AG09319 (cell line): Measurements from ENCODE around the gene DST.
"Not testable (repeated sequence)": the region's sequence is repeated elsewhere in the genome, so short reads cannot be mapped to it uniquely, and the experiment has no call there.

Experiments
- DNase-seq: peaks from one replicate; pipeline ENCODE4 v3.0.0-alpha.2; 2010; ENCODE audit warnings: low read depth; ENCODE audit errors: extremely low read depth
- CTCF ChIP-seq: IDR thresholded peaks from 2 replicates; pipeline ENCODE4 v1.5.1; 2011; ENCODE audit warnings: low read depth, mild to moderate bottlenecking, inconsistent platforms, low read length, moderate library complexity

Gene DST

GRCh38 chr6:56663344-56663743 is 20.7 kb upstream of the DST start:
- no peak for DNase-seq
- TF ChIP-seq CTCF, result no peak

- not testable (repeated sequence) for DNase-seq
Measured at GRCh38 chr6:56661338-56661737, 18.6 kb upstream of the DST start.

GRCh38 chr6:56660381-56660730 is 17.7 kb upstream of the DST start:
- DNase-seq, result no peak
- TF ChIP-seq CTCF, result no peak

GRCh38 chr6:56659721-56660380 is 17.2 kb upstream of the DST start:
- no peak for DNase-seq
- no peak for TF ChIP-seq CTCF

GRCh38 chr6:56658326-56658725 is 15.6 kb upstream of the DST start:
- no peak for DNase-seq
- no peak for TF ChIP-seq CTCF

GRCh38 chr6:56657354-56657753 is 14.7 kb upstream of the DST start:
- no peak for TF ChIP-seq CTCF
- no peak for DNase-seq

GRCh38 chr6:56656466-56656865 is 13.8 kb upstream of the DST start:
- no peak for DNase-seq
- TF ChIP-seq CTCF, result no peak

- no peak for TF ChIP-seq CTCF
- no peak for DNase-seq
Measured at GRCh38 chr6:56655996-56656395, 13.3 kb upstream of the DST start.
